Activated effector memory CD4-positive, alpha-beta T cell treated with Interleukin-2 at 50 U/mL for 16 hours (primary cell): Measurements from ENCODE around the gene KRTAP3-3.

Source experiments
- DNase-seq: peaks from one replicate; pipeline ENCODE4 v3.0.0-alpha.2; 2020

KRTAP3-3 gene

DNA sequence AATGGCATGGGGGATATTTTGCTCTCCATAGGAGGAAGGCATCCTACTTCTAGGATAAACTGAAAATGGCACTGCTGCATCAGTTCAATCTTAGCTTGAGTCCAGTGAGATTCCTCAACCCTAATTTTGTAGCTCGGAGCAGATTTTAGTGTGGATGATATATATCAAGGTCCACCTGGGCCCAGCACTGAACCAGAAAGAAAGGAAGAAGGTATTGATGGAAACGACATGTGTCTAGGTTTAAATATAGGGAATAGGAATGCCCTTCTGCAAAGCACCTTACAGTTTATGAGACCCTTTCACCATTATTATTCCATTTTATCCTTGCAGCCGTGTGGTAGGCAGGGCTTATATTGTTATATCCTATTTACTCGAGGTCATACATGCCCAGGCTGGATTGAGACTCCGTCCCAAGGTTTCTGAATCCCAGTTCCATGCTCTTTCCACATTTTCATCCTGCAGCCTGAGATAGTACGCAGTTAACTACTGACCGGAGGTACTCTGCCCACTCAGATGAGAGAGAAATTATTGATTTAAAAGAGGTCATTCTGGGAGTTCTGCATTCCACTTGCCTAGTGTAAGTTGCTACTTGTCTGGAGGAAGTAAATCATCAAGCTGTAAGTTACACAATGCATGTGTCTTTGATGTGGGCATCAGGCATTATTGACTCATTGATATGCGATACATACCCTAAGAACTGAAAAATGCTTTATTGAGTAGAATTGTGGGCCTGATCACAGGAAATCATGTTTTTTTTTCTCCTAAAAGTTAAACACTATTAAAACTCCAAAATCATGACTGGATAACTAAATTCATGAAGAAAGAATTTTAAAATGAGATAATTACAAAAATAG lies 37.3 kb downstream of the KRTAP3-3 start:
- DNase-seq = no peak

DNA sequence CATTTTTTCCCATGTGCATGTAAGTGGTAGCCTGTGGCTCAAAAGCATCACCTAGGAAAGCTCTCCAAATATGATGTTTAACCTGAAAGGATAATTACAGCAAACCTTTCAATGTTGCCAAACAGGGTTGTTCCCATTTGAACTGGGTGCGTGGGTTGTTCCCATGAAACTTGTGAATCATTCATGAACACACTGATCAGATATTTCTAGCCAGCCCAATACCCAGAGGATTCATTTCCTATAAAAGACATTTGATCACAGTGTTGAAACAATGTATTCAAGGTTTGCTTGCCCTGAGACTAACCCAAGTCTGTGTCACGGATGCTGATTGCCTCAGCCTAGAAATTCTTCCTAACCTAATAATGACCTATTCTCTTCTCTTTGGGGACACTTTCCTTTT lies 40.1 kb downstream of the KRTAP3-3 start:
- DNase-seq = no peak

DNA sequence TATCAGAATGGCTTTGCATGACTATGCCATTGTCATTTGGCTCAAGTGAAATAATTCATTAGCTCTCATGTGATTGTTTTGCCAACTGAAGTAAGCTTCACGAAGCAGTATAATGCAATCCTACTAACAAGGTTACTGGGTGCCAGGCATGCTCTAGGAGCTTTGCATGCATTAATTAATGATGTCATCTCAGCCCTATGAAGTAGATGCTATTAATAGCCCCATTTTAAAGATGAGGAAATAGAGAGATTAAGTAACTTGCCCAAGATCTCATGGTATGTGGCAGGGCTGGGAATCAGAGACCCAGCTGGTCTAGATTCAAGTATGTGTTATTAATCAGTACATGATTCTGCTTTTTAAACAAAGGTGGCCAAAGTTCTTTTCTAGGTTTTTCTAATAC lies 41.3 kb downstream of the KRTAP3-3 start:
- no peak for DNase-seq

DNA sequence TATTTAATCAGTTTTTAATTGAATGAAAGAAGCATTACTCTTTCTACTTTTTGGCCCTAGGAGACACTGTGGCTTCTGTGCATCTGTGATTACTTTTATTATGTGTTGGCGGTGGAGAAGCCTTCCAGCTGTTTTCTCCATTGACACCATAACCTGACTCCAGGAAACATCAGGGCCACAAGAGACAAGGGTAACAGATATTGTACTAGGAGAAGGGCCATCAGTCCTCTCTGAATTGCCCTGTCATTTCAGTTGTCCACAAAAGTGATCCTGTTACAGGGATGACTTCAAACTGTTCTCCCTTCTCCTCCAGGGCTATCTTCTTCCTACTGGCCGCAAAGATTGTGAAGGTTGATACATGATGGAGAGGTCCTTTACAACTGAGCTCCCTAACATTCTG lies 41.8 kb downstream of the KRTAP3-3 start:
- DNase-seq = no peak

DNA sequence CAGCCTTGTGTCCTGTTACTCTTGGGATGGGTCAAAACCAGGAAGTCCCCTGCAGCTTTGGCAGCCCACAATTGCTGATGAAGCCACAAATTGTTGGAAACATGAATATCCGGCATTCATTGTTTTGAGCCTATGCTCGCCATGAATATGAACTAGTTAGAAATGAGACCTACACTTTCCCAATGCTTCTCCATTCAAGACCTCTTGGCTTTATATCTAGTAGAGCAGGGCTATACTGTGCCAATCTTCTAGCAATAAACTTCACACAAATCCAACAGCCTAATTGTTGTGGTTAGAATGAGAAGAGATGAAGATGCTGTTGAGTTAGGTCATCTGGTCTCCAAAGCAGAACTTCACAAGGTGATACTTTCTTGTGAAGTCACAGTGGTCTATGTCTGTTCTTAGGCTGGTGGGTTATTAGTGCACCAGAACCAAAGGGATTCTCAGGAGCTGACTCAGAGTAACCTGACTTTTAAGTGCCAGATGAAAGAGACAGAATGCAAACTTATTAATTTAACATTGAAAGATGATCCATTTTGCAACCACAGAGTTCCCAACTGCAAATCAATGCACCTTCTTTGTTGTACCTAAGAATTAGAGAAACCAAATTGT lies 42.8 kb downstream of the KRTAP3-3 start:
- DNase-seq = no peak

DNA sequence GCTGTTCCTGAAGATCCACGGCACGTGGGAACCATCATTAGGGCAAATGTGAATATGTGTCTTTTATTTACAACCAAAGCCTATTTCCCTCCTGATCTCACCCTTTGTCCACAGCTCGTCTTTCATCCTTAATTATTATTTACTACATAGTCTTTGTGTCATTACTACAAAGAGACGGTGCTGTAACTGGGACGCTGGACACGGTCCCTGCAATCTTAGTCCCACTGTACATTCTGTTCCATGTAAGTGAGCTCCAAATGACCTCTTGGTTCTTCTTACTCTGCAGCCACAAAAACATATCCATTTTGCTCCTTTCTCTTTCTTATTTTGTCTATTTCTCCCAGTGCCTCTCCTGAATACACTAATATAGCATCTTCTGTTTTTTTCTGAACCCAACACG lies 43.8 kb downstream of the KRTAP3-3 start:
- DNase-seq = no peak

DNA sequence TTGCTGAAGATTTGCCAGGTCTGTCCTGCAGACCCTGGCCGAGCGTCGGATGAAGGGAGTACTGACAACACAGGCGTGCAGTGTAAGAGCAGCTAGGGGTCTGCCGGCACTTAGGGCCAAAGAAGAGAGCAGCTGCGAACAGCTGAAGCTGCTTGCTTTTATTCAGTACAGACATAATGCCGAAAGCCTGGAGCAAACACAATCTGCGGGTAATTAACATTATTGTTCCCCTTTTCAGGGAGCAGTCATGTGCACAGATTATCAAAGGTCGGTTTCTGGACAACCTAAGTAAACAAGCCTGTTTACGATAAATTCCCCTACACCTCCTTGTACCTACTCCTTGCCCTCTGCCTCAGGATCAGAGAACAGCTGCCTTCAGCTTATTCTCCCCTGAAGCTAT lies 44.5 kb downstream of the KRTAP3-3 start:
- no peak for DNase-seq

DNA sequence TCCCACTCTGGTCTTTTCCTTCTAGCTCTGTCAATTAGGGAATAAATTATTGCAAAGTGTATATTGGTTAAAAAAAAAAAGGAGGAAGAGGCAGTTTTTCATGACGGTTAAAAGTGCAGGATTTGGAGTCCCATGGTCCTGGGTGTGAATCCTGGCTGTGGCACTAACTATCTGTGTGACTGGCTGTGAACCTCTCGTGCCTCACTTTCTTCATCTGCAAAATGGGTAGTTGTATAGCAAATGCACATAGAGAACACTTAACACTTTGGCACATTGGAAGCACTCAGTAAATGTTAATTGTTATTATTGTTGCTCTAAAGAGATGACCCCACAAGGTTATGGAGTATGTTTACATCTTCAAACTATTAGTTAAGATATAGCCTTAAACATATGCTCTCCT lies 46.0 kb downstream of the KRTAP3-3 start:
- DNase-seq = no peak

DNA sequence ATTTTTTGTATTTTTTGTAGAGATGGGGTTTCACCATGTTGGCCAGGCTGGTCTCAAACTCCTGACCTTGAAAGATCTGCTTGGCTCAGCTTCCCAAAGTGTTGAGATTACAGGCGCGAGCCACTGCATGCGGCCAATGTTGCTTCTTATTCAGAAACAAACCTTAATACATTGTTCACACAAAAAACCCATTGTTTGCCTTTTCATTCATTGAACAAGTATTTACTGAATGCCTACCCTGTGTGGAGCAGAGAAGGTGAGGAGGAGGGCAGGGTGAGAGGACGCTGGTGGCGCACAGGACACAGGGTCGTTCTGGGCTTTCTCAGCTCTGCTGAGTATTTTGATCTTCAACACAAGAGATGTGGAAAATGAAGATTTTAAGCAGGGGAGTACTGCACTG lies 48.5 kb downstream of the KRTAP3-3 start:
- no peak for DNase-seq

DNA sequence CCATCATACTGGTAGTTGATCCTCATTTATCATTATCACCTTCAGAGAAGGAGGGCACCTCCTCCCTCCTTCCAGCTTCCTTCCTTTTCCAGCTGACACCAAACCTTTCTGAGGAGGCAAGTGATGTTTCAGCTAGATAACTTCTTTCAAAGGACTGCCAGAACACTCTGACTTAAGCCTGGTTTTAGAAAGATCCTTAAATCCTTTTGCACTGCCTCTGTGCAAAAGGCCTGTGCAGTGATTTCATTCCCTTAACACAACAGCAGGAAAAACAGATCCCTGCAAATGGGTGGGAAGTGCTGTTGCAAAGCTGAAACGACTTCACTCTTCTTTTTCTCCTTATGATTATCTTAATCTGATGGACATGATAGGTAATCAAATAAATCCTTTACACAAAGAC lies 49.4 kb downstream of the KRTAP3-3 start:
- no peak for DNase-seq
